ENCODE data around the gene NSMCE1. TPM values are rescaled to one million over a fixed set of nuclear protein-coding genes. Genes with fewer than 3 reads are reported as not detected.

The NSMCE1 gene
- total RNA-seq, 1 experiment from 2014 or later = 106 TPM

GRCh38 chr16:27259710-27260109 is 8.9 kb downstream of the NSMCE1 start:
- no peak for DNase-seq (ENCODE audit: unreplicated experiment)
- no peaks in the 10 kb centered on the region for H3K9me3 Mint-ChIP-seq (ENCODE audit: unreplicated experiment)
- CTCF ChIA-PET = interaction anchor here (0.6 to 2.0 kb wide), 3 partner anchors 24 to 108 kb away, joined by 3 to 15 read pairs (median 5); no protein-coding TSS in a partner anchor
- no peak overlapping the region for H3K4me3 Mint-ChIP-seq (ENCODE audit: unreplicated experiment)
- no peak for TF ChIP-seq CTCF (IDR thresholded peaks at IDR 0.05; ENCODE audit: unreplicated experiment)
- no peak overlapping the region for H3K27ac Mint-ChIP-seq (ENCODE audit: low read depth, unreplicated experiment)
- H3K36me3 Mint-ChIP-seq (ENCODE audit: insufficient read depth, unreplicated experiment) = peaks cover 29% of the 10 kb centered on the region
- intact Hi-C loops (cut with micrococcal nuclease) = no loop called here
- no peaks in the 10 kb centered on the region for H3K27me3 Mint-ChIP-seq (ENCODE audit: insufficient read depth, unreplicated experiment)
- peaks cover 24% of the 10 kb centered on the region for H3K4me1 Mint-ChIP-seq (ENCODE audit: insufficient read depth, unreplicated experiment)
- BruUV-seq (replicated peaks) = no TSS peak
- POLR2A ChIA-PET = no interaction called here

GRCh38 chr16:27258241-27258734 is 10.3 kb downstream of the NSMCE1 start:
- no peaks in the 10 kb centered on the region for H3K27me3 Mint-ChIP-seq (ENCODE audit: insufficient read depth, unreplicated experiment)
- H3K27ac Mint-ChIP-seq (ENCODE audit: low read depth, unreplicated experiment) = peak overlapping the region; percentile 76
- TF ChIP-seq CTCF (IDR thresholded peaks at IDR 0.05; ENCODE audit: unreplicated experiment) = no peak
- no TSS peak for BruUV-seq (replicated peaks)
- peak; percentile 82 for DNase-seq (ENCODE audit: unreplicated experiment)
- peaks cover 28% of the 10 kb centered on the region for H3K4me1 Mint-ChIP-seq (ENCODE audit: insufficient read depth, unreplicated experiment)
- peaks cover 41% of the 10 kb centered on the region for H3K36me3 Mint-ChIP-seq (ENCODE audit: insufficient read depth, unreplicated experiment)
- intact Hi-C loops (cut with micrococcal nuclease) = no loop called here
- CTCF ChIA-PET = interaction anchor here (0.5 to 2.0 kb wide), 6 partner anchors 23 to 188 kb away, joined by 3 to 15 read pairs (median 4); no protein-coding TSS in a partner anchor
- no peaks in the 10 kb centered on the region for H3K9me3 Mint-ChIP-seq (ENCODE audit: unreplicated experiment)
- H3K4me3 Mint-ChIP-seq (ENCODE audit: unreplicated experiment) = no peak overlapping the region
- POLR2A ChIA-PET = interaction anchor here (0.9 to 1.3 kb wide), 5 partner anchors 10 to 109 kb away, joined by 3 to 7 read pairs (median 3); partner anchors contain the start of gene NSMCE1

GRCh38 chr16:27257271-27257670 is 11.3 kb downstream of the NSMCE1 start:
- no peak overlapping the region for H3K4me3 Mint-ChIP-seq (ENCODE audit: unreplicated experiment)
- no peak for DNase-seq (ENCODE audit: unreplicated experiment)
- BruUV-seq (replicated peaks) = no TSS peak
- peaks cover 48% of the 10 kb centered on the region for H3K36me3 Mint-ChIP-seq (ENCODE audit: insufficient read depth, unreplicated experiment)
- TF ChIP-seq CTCF (IDR thresholded peaks at IDR 0.05; ENCODE audit: unreplicated experiment) = no peak
- peaks cover 30% of the 10 kb centered on the region for H3K4me1 Mint-ChIP-seq (ENCODE audit: insufficient read depth, unreplicated experiment)
- intact Hi-C loops (cut with micrococcal nuclease) = no loop called here
- H3K27me3 Mint-ChIP-seq (ENCODE audit: insufficient read depth, unreplicated experiment) = no peaks in the 10 kb centered on the region
- H3K27ac Mint-ChIP-seq (ENCODE audit: low read depth, unreplicated experiment) = peak overlapping the region; percentile 76
- no peaks in the 10 kb centered on the region for H3K9me3 Mint-ChIP-seq (ENCODE audit: unreplicated experiment)
- CTCF ChIA-PET = interaction anchor here (1.0 to 4.4 kb wide), 3 partner anchors 22 to 103 kb away, joined by 3 to 30 read pairs (median 3); no protein-coding TSS in a partner anchor
- POLR2A ChIA-PET = no interaction called here

- Mint-ChIP-seq H3K9me3 (ENCODE audit: unreplicated experiment) (no peaks in the 10 kb centered on the region), H3K4me3 (ENCODE audit: unreplicated experiment) (no peak overlapping the region), H3K4me1 (ENCODE audit: insufficient read depth, unreplicated experiment) (peaks cover 30% of the 10 kb centered on the region), H3K27ac (ENCODE audit: low read depth, unreplicated experiment) (peak overlapping the region; percentile 76), H3K36me3 (ENCODE audit: insufficient read depth, unreplicated experiment) (peaks cover 49% of the 10 kb centered on the region), H3K27me3 (ENCODE audit: insufficient read depth, unreplicated experiment) (no peaks in the 10 kb centered on the region)
- CTCF ChIA-PET = interaction anchor here (0.7 to 4.4 kb wide), 3 partner anchors 22 to 111 kb away, joined by 3 to 30 read pairs (median 4); no protein-coding TSS in a partner anchor
- intact Hi-C loops (cut with micrococcal nuclease) = no loop called here
- no peak for DNase-seq (ENCODE audit: unreplicated experiment)
- POLR2A ChIA-PET = no interaction called here
- no peak for TF ChIP-seq CTCF (IDR thresholded peaks at IDR 0.05; ENCODE audit: unreplicated experiment)
- no TSS peak for BruUV-seq (replicated peaks)
Observed at GRCh38 chr16:27256861-27257260, 11.7 kb downstream of the NSMCE1 start.

All from MCF 10A (cell line).